H1 (cell line): ENCODE results near the gene CDHR2. TPM values are rescaled to one million over a fixed set of nuclear protein-coding genes. Genes with fewer than 3 reads are reported as not detected.

Experiments used
- microRNA-seq, 2 experiments: library from miRNA; unstranded; fragments of <30 nt; microRNA quantifications; one replicate each; pipeline versions ENCODE4 to v1.2.0, GENCODE V29; 2016 to 2020; ENCODE audit warnings: borderline microRNAs expressed in 2 of 2, borderline number of aligned reads in 2 of 2, borderline replicate concordance in 1 of 2
- polyA plus RNA-seq, 7 experiments: library from polyadenylated mRNA; depleted of rRNA in 3 of 7; stranded (reverse) in 5 of 7; unstranded in 2 of 7; fragments of >200 nt in 5 of 7; fragments of 200-250 nt in 2 of 7; gene quantifications; 1 replicate in 5 of 7; 2 replicates in 1 of 7; 4 replicates in 1 of 7; pipeline versions ENCODE4 v1.2.1 to v1.2.3, GENCODE V29; 2011 to 2013; ENCODE audit warnings: missing spikeins in 2 of 7, mixed read lengths in 2 of 7
- small RNA-seq: library from polyadenylated mRNA; stranded (forward); fragments of <200 nt; extraction: miRNeasy Mini kit (QIAGEN cat#:217004); gene quantifications from one replicate; pipeline ENCODE3, GENCODE V24; 2013; ENCODE audit not compliant: insufficient read depth
- total RNA-seq: library from RNA; stranded (reverse); fragmentation: NEBNext Ultra II Directional; extraction: Animal tissue kit (Norgen Biotek cat#: 25700); gene quantifications from 2 replicates; pipeline ENCODE4 v1.2.1, GENCODE V29; 2021

The CDHR2 gene
- total and polyA plus RNA-seq, 2 of the 8 experiments (the other 6 are each of a cell fraction or from before 2014, with no cell fraction given): 0.02 to 0.43 TPM

Small RNA genes lying within 50 kb of the gene (microRNA-seq; reads per million reads assigned to microRNA genes)
- 0 reads per million in 2 experiments for gene MIR4281

Small RNA genes lying within 50 kb of the gene (small RNA-seq; reads per million reads assigned to genes)
- not detected for gene MIR4281
- not detected for gene RF00019
- gene RN7SL684P: not detected

Other genes starting within 250 kb of the CDHR2 start
- gene KIAA1191, start 187.6 kb upstream of the CDHR2 start, total RNA-seq: 88.0 and 96.4 TPM in 2 replicates
- gene KIAA1191, start 187.6 kb upstream of the CDHR2 start, polyA plus RNA-seq (2011; rRNA removed): 86.4 and 107 TPM in 2 replicates
- gene ARL10, start 183.9 kb upstream of the CDHR2 start, total RNA-seq: 6.7 and 7.4 TPM in 2 replicates
- gene ARL10, start 183.9 kb upstream of the CDHR2 start, polyA plus RNA-seq (2011; rRNA removed): 3.1 and 3.6 TPM in 2 replicates
- gene NOP16, start 160.7 kb upstream of the CDHR2 start, total RNA-seq: 65.2 and 65.9 TPM in 2 replicates
- gene NOP16, start 160.7 kb upstream of the CDHR2 start, polyA plus RNA-seq (2011; rRNA removed): 46.9 and 49.7 TPM in 2 replicates
- gene HIGD2A, start 160.6 kb upstream of the CDHR2 start, total RNA-seq: 95.5 and 104 TPM in 2 replicates
- gene HIGD2A, start 160.6 kb upstream of the CDHR2 start, polyA plus RNA-seq (2011; rRNA removed): 264 and 314 TPM in 2 replicates
- gene CLTB, start 132.8 kb upstream of the CDHR2 start, total RNA-seq: 25.9 and 29.2 TPM in 2 replicates
- gene CLTB, start 132.8 kb upstream of the CDHR2 start, polyA plus RNA-seq (2011; rRNA removed): 34.9 and 47.7 TPM in 2 replicates
- gene FAF2, start 101.0 kb upstream of the CDHR2 start, total RNA-seq: 35.8 and 36.2 TPM in 2 replicates
- gene FAF2, start 101.0 kb upstream of the CDHR2 start, polyA plus RNA-seq (2011; rRNA removed): 14.1 and 20.8 TPM in 2 replicates
- gene RNF44, start 11.9 kb upstream of the CDHR2 start, total RNA-seq: 164 and 178 TPM in 2 replicates
- gene RNF44, start 11.9 kb upstream of the CDHR2 start, polyA plus RNA-seq (2011; rRNA removed): 54.7 and 109 TPM in 2 replicates
- gene GPRIN1, start 60.8 kb downstream of the CDHR2 start, total RNA-seq: 12.0 and 12.8 TPM in 2 replicates
- 3.3 TPM in 2 replicates for gene GPRIN1, start 60.8 kb downstream of the CDHR2 start, polyA plus RNA-seq (2011; rRNA removed)
- gene SNCB, start 81.2 kb downstream of the CDHR2 start, total RNA-seq: 5.9 and 6.9 TPM in 2 replicates
- gene SNCB, start 81.2 kb downstream of the CDHR2 start, polyA plus RNA-seq (2011; rRNA removed): 4.2 and 8.9 TPM in 2 replicates
- 0.63 and 0.97 TPM in 2 replicates for gene EIF4E1B, start 81.3 kb downstream of the CDHR2 start, total RNA-seq
- 1.3 and 1.9 TPM in 2 replicates for gene EIF4E1B, start 81.3 kb downstream of the CDHR2 start, polyA plus RNA-seq (2011; rRNA removed)
- gene TSPAN17, start 98.1 kb downstream of the CDHR2 start, total RNA-seq: 53.7 and 54.7 TPM in 2 replicates
- 41.5 and 54.8 TPM in 2 replicates for gene TSPAN17, start 98.1 kb downstream of the CDHR2 start, polyA plus RNA-seq (2011; rRNA removed)